HEK293 (cell line): ENCODE results near the gene JMJD7.

Experiments used
- CTCF ChIA-PET: fragments of 350-600 bp; formaldehyde crosslinking; extraction: SDS; loops from one replicate; lab custom pipeline; 2021; ENCODE audit warnings: antibody characterized with exemption; lab: Yijun Ruan, JAX
- POLR2A ChIA-PET: fragments of 300-600 bp; formaldehyde crosslinking; extraction: SDS; loops from one replicate; lab custom pipeline; 2020; ENCODE audit warnings: antibody characterized with exemption, inconsistent platforms; lab: Yijun Ruan, JAX
- H3K27ac ChIP-seq: fragments of 200-500 bp; sonication (Bioruptor generic); 2 replicates; pipeline ENCODE4 v1.5.1; 2014; ENCODE audit warnings: low read depth, low read length, control low read depth, inconsistent platforms; ENCODE audit errors: extremely low read depth
- H3K36me3 ChIP-seq, 2 experiments: fragments of 200-500 bp in 1 of 2; sonication (Bioruptor generic) in 1 of 2; 1 replicate in 1 of 2; 2 replicates in 1 of 2; pipeline ENCODE4 v1.5.1; 2014 to 2017; ENCODE audit warnings: inconsistent platforms in 2 of 2, low read length in 2 of 2; ENCODE audit not compliant: control insufficient read depth in 2 of 2, insufficient read depth in 1 of 2
- H3K4me1 ChIP-seq: fragments of 200-500 bp; sonication (Bioruptor generic); 2 replicates; pipeline ENCODE4 v1.5.1; 2014; ENCODE audit warnings: mild to moderate bottlenecking, low read length, inconsistent platforms; ENCODE audit not compliant: control insufficient read depth, insufficient read depth
- H3K4me3 ChIP-seq: 2 replicates; pipeline ENCODE4 v1.5.1; 2011; ENCODE audit warnings: low read depth, mild to moderate bottlenecking, control low read depth, low read length, moderate library complexity
- H3K9me3 ChIP-seq: fragments of 200-500 bp; sonication (Bioruptor generic); 2 replicates; pipeline ENCODE4 v1.5.1; 2014; ENCODE audit warnings: low read depth, low read length, inconsistent platforms; ENCODE audit not compliant: control insufficient read depth, insufficient read depth
- EGR2 ChIP-seq: fragments of 450-650 bp; formaldehyde crosslinking; IDR thresholded peaks from 2 replicates; pipeline ENCODE4 v1.5.1; 2016; ENCODE audit warnings: low read depth, missing biosample characterization, missing genetic modification characterization
- IKZF3 ChIP-seq: fragments of 450-650 bp; IDR thresholded peaks from 2 replicates; pipeline ENCODE4 v1.5.0; 2018; ENCODE audit warnings: missing biosample characterization, mild to moderate bottlenecking, missing genetic modification characterization, moderate library complexity
- KLF10 ChIP-seq: fragments of 450-650 bp; IDR thresholded peaks from 2 replicates; pipeline ENCODE4 v1.5.1; 2018; ENCODE audit warnings: missing biosample characterization, mild to moderate bottlenecking, missing genetic modification characterization
- KLF9 ChIP-seq: fragments of 450-650 bp; formaldehyde crosslinking; IDR thresholded peaks from 2 replicates; pipeline ENCODE4 v1.5.1; 2016; ENCODE audit warnings: missing biosample characterization, missing genetic modification characterization, low read depth
- SCRT2 ChIP-seq: fragments of 450-650 bp; formaldehyde crosslinking; IDR thresholded peaks from 2 replicates; pipeline ENCODE4 v1.5.1; 2016; ENCODE audit warnings: missing biosample characterization, missing genetic modification characterization
- TCF7L2 ChIP-seq: IDR thresholded peaks from 2 replicates; pipeline ENCODE4 v1.6.1; 2011; ENCODE audit warnings: low read depth, mild to moderate bottlenecking, inconsistent platforms, low read length, moderate library complexity, borderline replicate concordance
- ZNF10 ChIP-seq: fragments of 450-650 bp; formaldehyde crosslinking; IDR thresholded peaks from 2 replicates; pipeline ENCODE4 v1.5.1; 2017; ENCODE audit warnings: missing biosample characterization, missing genetic modification characterization
- ZNF2 ChIP-seq: fragments of 450-650 bp; formaldehyde crosslinking; IDR thresholded peaks from 2 replicates; pipeline ENCODE4 v1.5.1; 2016; ENCODE audit warnings: missing biosample characterization, missing genetic modification characterization
- ZNF211 ChIP-seq: fragments of 450-650 bp; formaldehyde crosslinking; IDR thresholded peaks from 2 replicates; pipeline ENCODE4 v1.5.1; 2016; ENCODE audit warnings: low read depth, missing biosample characterization, missing genetic modification characterization
- ZNF341 ChIP-seq: fragments of 450-650 bp; formaldehyde crosslinking; IDR thresholded peaks from 2 replicates; pipeline ENCODE4; 2016; ENCODE audit warnings: low read depth, missing biosample characterization, missing genetic modification characterization
- ZNF350 ChIP-seq: fragments of 450-650 bp; formaldehyde crosslinking; IDR thresholded peaks from 2 replicates; pipeline ENCODE4 v1.5.0; 2017; ENCODE audit warnings: missing biosample characterization, mild to moderate bottlenecking, missing genetic modification characterization
- ZNF558 ChIP-seq: fragments of 450-650 bp; formaldehyde crosslinking; IDR thresholded peaks from 2 replicates; pipeline ENCODE4 v1.5.1; 2016; ENCODE audit warnings: missing biosample characterization, missing genetic modification characterization
- ZNF596 ChIP-seq: fragments of 450-650 bp; IDR thresholded peaks from 2 replicates; pipeline ENCODE4 v1.5.0; 2018; ENCODE audit warnings: missing biosample characterization, mild to moderate bottlenecking, missing genetic modification characterization, moderate library complexity
- ZNF600 ChIP-seq: fragments of 450-650 bp; formaldehyde crosslinking; IDR thresholded peaks from 2 replicates; pipeline ENCODE4 v1.5.1; 2016; ENCODE audit warnings: missing biosample characterization, missing genetic modification characterization
- ZSCAN30 ChIP-seq: fragments of 450-650 bp; IDR thresholded peaks from 2 replicates; pipeline ENCODE4 v1.5.1; 2018; ENCODE audit warnings: missing biosample characterization, mild to moderate bottlenecking, missing genetic modification characterization, moderate library complexity
- TF ChIP-seq, protein P1 (sequence below): fragments of 450-650 bp; formaldehyde crosslinking; IDR thresholded peaks from 2 replicates; pipeline ENCODE4 v1.5.1; 2016; ENCODE audit warnings: missing biosample characterization, missing genetic modification characterization
- TF ChIP-seq, protein P2 (sequence below): fragments of 450-650 bp; IDR thresholded peaks from 2 replicates; pipeline ENCODE4 v1.5.1; 2018; ENCODE audit warnings: missing biosample characterization, mild to moderate bottlenecking, missing genetic modification characterization

Gene JMJD7

DNA sequence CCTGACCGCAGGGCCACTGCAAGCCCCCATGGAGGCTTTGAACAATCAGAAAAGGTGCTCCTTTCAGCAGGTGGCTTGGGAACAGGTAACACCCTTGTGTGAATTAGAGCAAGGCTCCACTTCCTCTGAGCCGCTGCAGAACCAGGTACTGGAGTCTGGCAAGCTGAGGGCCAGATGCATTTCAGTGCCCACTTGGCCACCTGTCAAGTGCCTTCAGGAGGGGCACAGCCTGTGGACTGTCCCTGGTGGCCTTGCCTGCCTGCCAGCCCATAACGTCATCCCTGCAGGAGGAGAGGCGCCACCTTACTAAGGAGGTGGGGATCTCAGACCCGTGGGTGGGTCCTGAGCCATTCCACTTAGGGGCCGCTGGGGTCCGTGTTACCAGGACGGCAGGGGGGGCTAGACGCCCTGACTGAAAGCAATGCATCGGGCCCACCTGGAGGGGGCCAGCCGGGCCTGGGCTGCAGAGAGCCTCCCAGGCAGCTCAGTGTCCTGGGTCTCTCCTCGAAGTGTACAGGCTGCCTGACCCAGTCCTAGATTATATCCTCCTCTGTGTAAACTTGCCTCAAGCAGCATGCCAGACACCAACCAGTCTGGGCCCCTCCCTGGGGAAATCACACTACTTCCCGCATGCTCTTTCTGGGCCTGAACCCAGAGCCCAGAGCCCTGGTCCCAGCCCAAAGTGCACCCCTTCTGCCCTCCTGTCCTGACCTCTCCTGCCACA is 49.9 kb downstream of the JMJD7 start:
- Histone ChIP-seq H3K4me1 (no peaks in the 10 kb centered on the region), H3K4me3 (no peak overlapping the region), H3K36me3 (no peaks in the 10 kb centered on the region), H3K9me3 (no peaks in the 10 kb centered on the region), H3K27ac (no peak overlapping the region)
- ChIA-PET CTCF (interaction anchor here (1.4 kb wide), 1 partner anchor 27 kb away, joined by 4 read pairs; no protein-coding TSS in a partner anchor), POLR2A (no interaction called here)
- TF ChIP-seq ZNF600 (tag by site-specific recombination) (no peak), KLF10 (tag by site-specific recombination) (no peak)
- TF ChIP-seq, protein P1, sequence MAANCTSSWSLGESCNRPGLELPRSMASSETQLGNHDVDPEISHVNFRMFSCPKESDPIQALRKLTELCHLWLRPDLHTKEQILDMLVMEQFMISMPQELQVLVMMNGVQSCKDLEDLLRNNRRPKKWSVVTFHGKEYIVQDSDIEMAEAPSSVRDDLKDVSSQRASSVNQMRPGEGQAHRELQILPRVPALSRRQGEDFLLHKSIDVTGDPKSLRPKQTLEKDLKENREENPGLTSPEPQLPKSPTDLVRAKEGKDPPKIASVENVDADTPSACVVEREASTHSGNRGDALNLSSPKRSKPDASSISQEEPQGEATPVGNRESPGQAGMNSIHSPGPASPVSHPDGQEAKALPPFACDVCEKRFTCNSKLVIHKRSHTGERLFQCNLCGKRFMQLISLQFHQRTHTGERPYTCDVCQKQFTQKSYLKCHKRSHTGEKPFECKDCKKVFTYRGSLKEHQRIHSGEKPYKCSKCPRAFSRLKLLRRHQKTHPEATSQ = no peak

DNA sequence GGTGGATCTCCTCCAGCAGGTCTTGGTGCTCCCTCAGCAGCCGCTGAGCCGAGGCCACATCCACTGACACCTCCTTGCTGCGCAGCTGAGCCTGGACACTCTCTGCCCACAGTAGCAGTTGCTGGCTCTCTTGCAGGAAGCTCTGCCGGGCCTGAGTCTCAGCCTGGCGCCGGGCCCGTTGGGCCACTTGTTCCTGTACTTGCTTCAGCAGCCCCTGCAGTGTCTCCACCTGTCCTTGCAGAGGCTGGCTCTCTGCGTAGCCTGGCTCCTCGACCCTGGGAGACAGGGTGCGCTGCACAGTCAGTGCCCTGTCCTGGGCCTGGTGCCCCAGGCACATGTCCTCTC is 50.4 kb downstream of the JMJD7 start:
- TF ChIP-seq SCRT2 (tag by site-specific recombination) = no peak
- no peak for TF ChIP-seq TCF7L2
- no peak for TF ChIP-seq ZNF2
- TF ChIP-seq ZNF596 (tag by site-specific recombination) = no peak
- TF ChIP-seq, protein P2, sequence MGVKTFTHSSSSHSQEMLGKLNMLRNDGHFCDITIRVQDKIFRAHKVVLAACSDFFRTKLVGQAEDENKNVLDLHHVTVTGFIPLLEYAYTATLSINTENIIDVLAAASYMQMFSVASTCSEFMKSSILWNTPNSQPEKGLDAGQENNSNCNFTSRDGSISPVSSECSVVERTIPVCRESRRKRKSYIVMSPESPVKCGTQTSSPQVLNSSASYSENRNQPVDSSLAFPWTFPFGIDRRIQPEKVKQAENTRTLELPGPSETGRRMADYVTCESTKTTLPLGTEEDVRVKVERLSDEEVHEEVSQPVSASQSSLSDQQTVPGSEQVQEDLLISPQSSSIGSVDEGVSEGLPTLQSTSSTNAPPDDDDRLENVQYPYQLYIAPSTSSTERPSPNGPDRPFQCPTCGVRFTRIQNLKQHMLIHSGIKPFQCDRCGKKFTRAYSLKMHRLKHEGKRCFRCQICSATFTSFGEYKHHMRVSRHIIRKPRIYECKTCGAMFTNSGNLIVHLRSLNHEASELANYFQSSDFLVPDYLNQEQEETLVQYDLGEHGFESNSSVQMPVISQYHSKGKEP = no peak
- TF ChIP-seq IKZF3 (tag by site-specific recombination) = no peak
- no peak for TF ChIP-seq ZNF341 (tag by site-specific recombination)
- TF ChIP-seq ZNF211 (tag by site-specific recombination) = no peak
- no peak for TF ChIP-seq ZNF10
- no peak for TF ChIP-seq KLF9
- TF ChIP-seq, all 188 proteins: peak for 0
- Histone ChIP-seq H3K36me3 (no peaks in the 10 kb centered on the region), H3K4me3 (no peak overlapping the region), H3K27ac (no peak overlapping the region), H3K9me3 (no peaks in the 10 kb centered on the region), H3K4me1 (no peaks in the 10 kb centered on the region)
- ChIA-PET POLR2A (no interaction called here), CTCF (no interaction called here)

DNA sequence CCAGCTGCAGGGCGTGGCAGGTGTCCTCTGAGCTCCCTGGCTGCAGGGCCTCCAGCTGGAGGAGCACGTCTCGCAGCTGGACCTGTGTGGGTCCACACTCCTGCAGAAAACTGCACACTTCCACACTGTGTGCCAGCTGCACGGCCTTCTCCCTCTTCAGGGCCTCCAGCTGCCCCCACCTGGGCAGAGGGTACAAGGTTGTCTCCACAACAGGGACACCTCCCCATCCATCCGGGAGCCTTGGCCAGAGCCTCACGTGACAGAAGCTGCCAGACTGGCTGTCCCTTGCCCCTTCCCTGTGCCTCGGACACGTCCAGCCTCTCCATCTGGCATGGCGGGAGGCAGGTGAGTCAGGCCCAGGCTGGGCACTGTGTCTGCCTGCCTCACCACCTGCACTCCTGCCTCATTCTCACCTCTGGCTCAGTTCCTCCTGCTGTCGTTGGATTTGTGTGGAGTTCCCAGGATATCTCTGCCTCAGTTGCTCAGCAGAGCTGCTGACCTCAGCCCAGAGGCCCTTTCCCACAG is 51.5 kb downstream of the JMJD7 start:
- Histone ChIP-seq H3K36me3 (no peaks in the 10 kb centered on the region), H3K9me3 (no peaks in the 10 kb centered on the region), H3K4me1 (no peaks in the 10 kb centered on the region), H3K27ac (no peak overlapping the region)
- CTCF ChIA-PET = no interaction called here
- POLR2A ChIA-PET = interaction anchor here (0.6 kb wide), 1 partner anchor 255 kb away, joined by 3 read pairs; no protein-coding TSS in a partner anchor
- TF ChIP-seq ZNF558 (tag by site-specific recombination) (no peak), EGR2 (no peak), ZNF350 (tag by site-specific recombination) (no peak), ZSCAN30 (tag by site-specific recombination) (no peak), ZNF341 (tag by site-specific recombination) (no peak)
- TF ChIP-seq, all 188 proteins: peak for 0
- H3K4me3 ChIP-seq = no peak overlapping the region
